Measurements from ENCODE around the gene ANP32A.

ANP32A gene

DNA sequence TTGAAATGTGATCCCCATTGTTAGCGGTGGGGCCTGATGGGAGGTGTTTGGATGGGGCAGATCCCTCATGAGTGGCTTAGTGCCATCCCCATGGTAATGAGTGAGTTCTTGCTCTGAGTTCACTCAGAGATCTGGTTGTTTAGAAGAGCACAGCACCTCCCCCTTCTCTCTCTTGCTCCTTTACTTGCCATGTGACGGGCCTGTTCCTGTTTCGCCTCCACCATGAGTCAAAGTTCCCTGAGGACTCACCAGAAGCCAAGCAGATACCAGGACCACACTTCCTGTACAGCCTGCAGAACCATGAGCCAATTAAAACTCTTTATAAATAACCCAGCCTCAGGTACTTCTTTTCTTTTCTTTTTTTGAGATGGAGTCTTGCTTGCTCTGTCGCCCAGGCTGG lies 46.6 kb downstream of the ANP32A start:
- TF ChIP-seq, protein P1, sequence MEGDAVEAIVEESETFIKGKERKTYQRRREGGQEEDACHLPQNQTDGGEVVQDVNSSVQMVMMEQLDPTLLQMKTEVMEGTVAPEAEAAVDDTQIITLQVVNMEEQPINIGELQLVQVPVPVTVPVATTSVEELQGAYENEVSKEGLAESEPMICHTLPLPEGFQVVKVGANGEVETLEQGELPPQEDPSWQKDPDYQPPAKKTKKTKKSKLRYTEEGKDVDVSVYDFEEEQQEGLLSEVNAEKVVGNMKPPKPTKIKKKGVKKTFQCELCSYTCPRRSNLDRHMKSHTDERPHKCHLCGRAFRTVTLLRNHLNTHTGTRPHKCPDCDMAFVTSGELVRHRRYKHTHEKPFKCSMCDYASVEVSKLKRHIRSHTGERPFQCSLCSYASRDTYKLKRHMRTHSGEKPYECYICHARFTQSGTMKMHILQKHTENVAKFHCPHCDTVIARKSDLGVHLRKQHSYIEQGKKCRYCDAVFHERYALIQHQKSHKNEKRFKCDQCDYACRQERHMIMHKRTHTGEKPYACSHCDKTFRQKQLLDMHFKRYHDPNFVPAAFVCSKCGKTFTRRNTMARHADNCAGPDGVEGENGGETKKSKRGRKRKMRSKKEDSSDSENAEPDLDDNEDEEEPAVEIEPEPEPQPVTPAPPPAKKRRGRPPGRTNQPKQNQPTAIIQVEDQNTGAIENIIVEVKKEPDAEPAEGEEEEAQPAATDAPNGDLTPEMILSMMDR (IDR thresholded peaks at IDR 0.05): no peak
- no peak for TF ChIP-seq ZFX (IDR thresholded peaks at IDR 0.05; ENCODE audit: borderline replicate concordance)
- no peak overlapping the region for H3K27ac ChIP-seq

DNA sequence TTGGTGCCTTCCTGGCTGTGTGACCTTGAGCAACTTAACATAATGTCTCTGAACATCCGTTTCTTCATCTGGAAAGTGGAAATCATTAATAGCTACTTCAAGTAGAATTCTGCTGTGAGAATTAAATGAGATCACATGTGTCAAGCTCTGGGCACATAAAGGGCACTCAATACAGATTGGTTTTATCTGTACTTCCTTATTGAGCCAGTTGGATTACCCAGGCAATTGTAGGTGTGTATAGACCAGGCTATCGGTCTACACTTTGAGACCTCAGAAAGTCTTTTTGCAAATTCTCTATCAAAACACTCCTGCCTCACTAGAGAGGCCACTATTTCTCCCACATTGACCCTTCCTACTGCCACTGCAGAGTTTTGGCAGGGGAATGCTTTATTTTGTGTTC lies 47.7 kb downstream of the ANP32A start:
- no peak overlapping the region for H3K27ac ChIP-seq
- TF ChIP-seq, protein P1 (IDR thresholded peaks at IDR 0.05): no peak
- TF ChIP-seq ZFX (IDR thresholded peaks at IDR 0.05; ENCODE audit: borderline replicate concordance): no peak

DNA sequence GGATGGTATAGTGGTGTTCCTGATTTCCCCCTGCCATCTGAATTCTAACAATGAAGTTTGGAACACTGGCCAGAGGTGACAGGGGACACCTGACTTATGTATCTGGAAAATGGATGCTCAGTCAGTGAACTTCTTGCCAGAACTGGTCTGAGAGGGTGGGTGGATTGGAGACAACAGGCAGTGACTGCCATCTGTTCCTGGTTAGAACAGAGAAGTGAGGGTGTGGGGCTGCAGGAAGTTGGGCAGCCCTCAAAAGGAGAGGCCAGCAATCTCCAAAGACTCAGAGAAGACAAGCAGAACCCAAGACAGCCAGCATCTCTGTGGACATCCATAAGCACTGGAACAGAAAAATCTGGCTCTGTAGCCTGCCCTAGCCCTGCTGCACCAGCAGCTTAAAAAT lies 50.5 kb downstream of the ANP32A start:
- no peak overlapping the region for H3K27ac ChIP-seq
- TF ChIP-seq, protein P1 (IDR thresholded peaks at IDR 0.05): no peak
- TF ChIP-seq ZFX (IDR thresholded peaks at IDR 0.05; ENCODE audit: borderline replicate concordance): no peak

GRCh38 chr15:68769702-68770101 lies 51.0 kb downstream of the ANP32A start:
- no peak for TF ChIP-seq ZFX (IDR thresholded peaks at IDR 0.05; ENCODE audit: borderline replicate concordance)
- TF ChIP-seq, protein P1 (IDR thresholded peaks at IDR 0.05): no peak
- no peak overlapping the region for H3K27ac ChIP-seq

DNA sequence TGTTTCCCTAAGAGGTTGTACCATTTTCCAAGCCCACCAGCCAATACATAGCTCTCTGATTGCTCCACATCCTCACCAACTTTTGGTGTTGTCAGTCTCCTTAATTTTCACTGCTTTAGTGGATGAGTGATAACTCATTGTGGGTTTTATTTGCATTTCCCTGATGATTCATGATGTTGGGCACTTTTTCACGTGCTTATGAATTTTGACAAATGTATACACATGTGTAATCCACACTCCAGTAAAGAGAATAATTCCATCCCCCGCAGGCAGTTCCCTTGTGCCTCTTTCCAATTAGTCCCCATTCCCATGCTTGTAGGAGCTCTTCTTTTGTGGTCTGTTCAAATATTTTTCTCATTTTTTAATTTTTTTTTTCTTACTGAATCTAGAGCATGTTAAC lies 52.4 kb downstream of the ANP32A start:
- TF ChIP-seq ZFX (IDR thresholded peaks at IDR 0.05; ENCODE audit: borderline replicate concordance): no peak
- TF ChIP-seq, protein P1 (IDR thresholded peaks at IDR 0.05): no peak
- H3K27ac ChIP-seq: no peak overlapping the region

- no peak for TF ChIP-seq ZFX (IDR thresholded peaks at IDR 0.05; ENCODE audit: borderline replicate concordance)
- TF ChIP-seq, protein P1 (IDR thresholded peaks at IDR 0.05): no peak
These were observed 52.9 kb downstream of the ANP32A start for GRCh38 chr15:68767833-68768232.

DNA sequence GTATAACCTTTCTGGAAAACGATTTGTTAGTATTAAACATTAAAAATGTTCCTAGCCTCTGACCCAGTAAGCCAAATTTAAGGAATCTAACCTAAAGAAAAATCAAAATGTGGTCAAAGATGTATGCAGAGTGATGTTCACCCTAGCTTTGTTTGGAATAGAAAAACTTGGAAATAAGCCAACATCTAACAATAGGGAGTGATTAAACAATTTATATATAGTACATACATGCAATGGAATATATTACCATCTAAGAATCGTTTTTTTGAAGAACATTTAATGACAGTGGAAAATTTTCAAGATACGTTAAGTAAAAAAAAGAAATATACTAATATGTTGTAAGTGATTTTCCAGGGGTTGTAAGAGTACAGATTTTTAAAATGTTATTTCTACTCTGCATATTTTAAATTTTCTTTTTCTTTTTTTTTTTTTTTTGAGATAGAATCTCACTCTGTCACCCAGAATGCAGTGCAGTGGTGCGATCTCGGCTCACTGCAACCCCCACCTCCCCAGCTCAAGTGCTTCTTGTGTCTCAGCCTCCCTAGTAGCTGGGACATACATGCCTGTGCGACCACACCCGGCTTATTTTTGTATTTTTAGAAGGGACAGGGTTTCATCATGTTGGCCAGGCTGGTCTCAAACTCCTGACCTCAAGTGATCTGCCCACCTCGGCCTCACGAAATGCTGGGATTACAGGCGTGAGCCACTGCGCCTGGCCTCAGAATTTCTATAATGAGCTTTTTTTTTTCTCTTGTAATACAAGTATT lies 54.9 kb downstream of the ANP32A start:
- TF ChIP-seq ZFX (IDR thresholded peaks at IDR 0.05; ENCODE audit: borderline replicate concordance): no peak
- TF ChIP-seq, protein P1 (IDR thresholded peaks at IDR 0.05): no peak
- H3K27ac ChIP-seq: no peak overlapping the region

More at GRCh38 chr15:68767833-68768232, 52.9 kb downstream of the ANP32A start:
- no peak overlapping the region for H3K27ac ChIP-seq
